Cardiac fibroblast (primary cell): ENCODE data around the gene ATL3.
"Not testable (repeated sequence)": the region's sequence is repeated elsewhere in the genome, so short reads cannot be mapped to it uniquely, and the experiment has no call there.

ENCODE experiments used
- DNase-seq, 2 donors: peaks; one replicate each; pipeline versions ENCODE4 v3.0.0 to v3.0.0-alpha.2; 2010; ENCODE audit warnings: low read depth in 2 of 2
- H3K4me3 ChIP-seq, 2 donors: replicated peaks in 1 of 2; 1 replicate in 1 of 2; 2 replicates in 1 of 2; pipeline ENCODE4 v1.5.1; 2011; ENCODE audit warnings: low read depth in 2 of 2, low read length in 2 of 2, mild to moderate bottlenecking in 2 of 2, moderate library complexity in 1 of 2
- TF ChIP-seq, protein P1 (sequence below): IDR thresholded peaks from one replicate; pipeline ENCODE4 v1.5.1; 2011; ENCODE audit warnings: low read depth, mild to moderate bottlenecking, low read length, inconsistent platforms

Gene ATL3

DNA sequence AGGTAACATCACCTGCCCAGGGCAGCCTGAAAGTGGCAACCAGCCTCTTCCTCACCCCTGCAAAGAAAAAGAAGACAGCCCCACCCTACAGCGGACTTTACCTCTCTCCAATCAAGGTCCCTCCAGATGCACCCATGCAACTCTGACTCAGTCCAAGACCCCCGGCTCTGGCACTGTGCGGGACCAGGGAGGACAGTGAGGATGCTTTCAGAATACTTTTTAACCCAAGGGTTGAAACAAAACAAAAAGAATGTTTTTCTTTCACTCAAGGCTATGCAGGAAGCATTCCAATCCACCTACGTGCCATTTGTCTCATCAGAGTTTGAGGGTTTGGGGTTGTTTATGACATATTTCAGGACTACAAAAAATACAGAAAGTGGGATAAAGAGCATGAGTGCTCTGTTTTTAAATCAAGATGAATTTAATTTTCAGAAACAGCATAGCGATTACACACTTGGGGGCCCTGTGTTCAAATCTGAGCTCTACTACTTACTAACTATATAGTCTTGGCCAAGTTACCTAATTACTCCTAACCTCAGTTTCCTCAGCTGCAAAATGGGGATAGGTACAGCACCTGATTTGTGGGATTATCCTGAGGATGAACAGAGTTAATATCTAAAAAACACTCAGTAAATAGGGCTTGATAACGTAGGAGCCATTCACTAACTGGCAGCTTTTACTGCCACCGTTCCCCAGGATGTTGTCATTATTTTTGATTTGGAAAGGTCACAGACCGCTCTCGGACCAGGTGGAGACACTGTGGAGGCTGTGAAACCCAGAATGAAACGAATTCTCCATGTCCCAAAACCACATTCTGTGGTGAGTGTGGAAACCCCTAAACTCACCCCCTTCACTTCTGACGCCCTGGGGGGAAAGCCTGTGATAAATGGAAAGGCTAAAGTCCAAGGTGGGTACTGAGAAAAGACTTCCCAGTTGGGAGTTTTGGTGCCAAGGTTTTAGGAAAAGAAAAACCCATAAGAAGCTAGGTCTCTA, 62.5 kb downstream of the ATL3 start:
- no peak overlapping the region for H3K4me3 ChIP-seq
- TF ChIP-seq, protein P1, sequence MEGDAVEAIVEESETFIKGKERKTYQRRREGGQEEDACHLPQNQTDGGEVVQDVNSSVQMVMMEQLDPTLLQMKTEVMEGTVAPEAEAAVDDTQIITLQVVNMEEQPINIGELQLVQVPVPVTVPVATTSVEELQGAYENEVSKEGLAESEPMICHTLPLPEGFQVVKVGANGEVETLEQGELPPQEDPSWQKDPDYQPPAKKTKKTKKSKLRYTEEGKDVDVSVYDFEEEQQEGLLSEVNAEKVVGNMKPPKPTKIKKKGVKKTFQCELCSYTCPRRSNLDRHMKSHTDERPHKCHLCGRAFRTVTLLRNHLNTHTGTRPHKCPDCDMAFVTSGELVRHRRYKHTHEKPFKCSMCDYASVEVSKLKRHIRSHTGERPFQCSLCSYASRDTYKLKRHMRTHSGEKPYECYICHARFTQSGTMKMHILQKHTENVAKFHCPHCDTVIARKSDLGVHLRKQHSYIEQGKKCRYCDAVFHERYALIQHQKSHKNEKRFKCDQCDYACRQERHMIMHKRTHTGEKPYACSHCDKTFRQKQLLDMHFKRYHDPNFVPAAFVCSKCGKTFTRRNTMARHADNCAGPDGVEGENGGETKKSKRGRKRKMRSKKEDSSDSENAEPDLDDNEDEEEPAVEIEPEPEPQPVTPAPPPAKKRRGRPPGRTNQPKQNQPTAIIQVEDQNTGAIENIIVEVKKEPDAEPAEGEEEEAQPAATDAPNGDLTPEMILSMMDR: no peak
- DNase-seq: peak; percentile 72 to 86

DNA sequence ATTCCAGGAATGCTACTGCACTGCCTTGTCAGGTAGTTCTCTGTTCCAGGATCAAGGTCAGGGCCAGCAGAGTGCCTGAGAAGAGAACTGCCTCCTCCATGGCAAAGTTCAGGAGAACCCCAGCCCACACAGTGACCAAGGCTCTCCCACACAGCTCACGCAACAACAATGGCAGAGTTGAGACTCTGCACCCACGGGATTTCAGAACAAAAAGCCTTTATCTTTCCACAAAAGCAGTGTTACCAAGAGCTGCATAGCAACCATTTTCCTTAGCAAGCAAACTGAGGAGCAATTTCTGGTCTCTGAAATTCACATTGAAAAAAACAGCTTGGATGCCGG, 68.0 kb downstream of the ATL3 start:
- TF ChIP-seq, protein P1: no peak
- H3K4me3 ChIP-seq: no peak overlapping the region
- peak; percentile 23 to 86 for DNase-seq

DNA sequence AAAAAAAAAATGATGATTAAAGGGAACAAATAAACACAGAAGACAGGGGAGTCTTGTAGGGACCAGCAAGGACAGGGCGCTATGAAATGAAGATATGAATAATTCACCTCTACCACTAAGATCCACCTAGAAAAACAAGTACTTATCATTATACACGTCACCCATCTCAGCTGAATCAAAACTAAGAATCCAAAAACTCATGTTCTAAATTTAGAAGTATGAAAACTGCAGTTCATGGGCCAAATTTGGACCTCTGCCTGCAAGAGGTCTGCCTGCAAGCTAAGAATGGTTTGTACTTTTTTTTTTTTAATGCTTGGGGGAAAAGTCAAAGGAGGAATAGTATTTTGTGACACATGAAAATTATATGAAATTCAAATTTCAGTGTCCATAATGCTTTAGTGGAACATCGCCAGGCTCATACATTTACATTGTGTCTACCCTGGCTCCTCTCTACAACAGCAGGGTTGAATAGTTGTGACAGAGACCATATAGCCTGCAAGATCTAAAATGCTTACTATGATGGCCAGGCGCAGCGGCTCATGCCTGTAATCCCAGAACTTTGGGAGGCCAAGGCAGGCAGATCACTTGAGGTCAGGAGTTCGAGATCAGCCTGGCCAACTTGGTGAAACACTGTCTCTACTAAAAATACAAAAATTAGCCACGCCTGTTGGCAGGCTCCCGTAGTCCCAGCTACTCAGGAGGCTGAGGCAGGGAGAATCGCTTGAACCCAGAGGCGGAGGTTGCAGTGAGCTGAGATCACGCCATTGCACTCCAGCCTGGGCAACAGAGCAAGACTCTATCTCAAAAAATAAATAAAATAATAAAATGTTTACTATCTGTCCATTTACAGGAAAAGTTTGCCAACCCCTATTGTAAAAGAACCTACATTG, 68.6 kb downstream of the ATL3 start:
- DNase-seq: peak; percentile 66 to 86
- not testable (repeated sequence) for H3K4me3 ChIP-seq

DNA sequence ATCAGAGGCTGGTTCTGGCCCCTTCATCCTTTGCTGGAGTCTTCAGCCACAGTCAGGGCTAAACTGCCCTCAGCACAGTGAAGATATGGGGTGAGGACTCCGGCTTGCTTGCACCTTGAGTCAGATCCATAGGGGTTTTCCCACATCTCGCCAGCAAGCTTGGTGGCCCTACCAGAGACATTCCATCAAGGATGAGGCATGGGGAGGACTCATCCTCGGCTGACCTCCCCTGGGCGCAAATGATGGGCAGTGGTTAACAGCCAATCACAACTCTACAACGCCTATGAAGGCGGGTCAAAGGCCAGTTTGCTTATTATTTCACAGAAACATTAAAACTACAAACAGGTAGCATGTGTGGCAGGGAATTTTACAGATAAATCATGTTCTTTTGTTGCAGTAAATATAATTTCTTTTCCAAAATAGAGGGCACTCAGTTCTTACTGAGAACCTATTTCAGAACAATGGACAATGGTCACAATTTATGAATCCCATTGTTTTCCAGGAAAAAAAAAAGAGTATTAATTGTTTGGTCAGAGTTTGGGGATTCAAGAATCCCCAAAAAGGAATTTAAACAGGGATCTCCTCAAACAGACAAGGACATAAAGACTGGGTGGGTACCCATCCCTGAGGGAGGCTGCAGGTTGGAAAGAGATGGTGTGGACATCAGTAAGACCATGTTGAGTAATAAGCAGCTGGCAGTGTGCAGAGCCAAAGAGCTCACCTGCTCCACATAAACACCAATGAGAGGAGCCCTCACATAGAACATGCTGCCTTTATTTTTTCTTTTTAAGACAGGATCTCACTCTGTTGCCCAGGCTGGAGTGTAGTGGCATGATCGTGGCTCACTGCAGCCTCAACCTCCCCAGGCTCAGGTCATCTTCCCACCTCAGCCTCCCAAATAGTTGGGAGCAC, 71.7 kb downstream of the ATL3 start:
- TF ChIP-seq, protein P1: no peak
- DNase-seq: peak; percentile 37 to 94
- no peak overlapping the region for H3K4me3 ChIP-seq

DNA sequence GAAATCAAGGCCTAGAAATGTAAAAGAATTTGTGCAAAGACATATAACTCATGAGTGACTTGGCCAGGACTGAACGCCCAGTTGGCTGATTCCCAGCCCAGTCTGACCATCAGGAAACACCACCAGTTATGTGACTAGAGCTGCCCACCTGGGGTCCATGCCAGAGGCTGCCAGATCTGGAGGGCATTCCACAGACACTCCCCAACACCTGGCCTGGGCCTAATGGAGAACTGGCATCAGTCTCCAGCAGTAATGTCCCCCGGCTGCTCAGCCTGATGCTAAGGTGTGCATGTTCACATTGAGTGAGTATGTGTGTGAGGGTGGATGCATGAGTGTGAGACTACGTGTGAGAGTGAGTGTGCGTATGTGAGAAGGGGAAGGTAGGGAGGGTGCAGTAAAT, 72.6 kb downstream of the ATL3 start:
- TF ChIP-seq, protein P1: no peak
- DNase-seq: no peak
- no peak overlapping the region for H3K4me3 ChIP-seq

DNA sequence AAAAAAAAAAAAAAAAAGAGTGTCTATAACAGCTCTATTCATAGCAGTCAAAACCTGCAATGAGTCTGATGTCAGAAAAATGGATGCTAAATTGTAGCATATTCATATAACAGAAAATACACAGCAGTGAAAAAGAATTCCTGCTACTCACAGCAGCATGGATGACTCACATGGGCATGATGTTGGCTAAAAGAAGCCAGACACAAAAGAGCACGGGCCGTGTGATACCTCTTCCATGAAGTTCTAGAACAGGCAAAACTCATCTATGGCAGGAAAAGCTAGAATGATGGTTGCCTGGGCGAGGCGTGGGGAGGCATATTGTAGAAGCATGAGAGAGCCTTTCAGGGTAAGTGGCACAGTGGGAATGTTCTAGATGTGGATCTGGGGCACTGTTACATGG, 75.9 kb downstream of the ATL3 start:
- TF ChIP-seq, protein P1: no peak
- no peak overlapping the region for H3K4me3 ChIP-seq
- peak in 1 of 2 donors; percentile 53 for DNase-seq
